GM21423 (cell line): Measurements from ENCODE around the gene TTBK1.
"Not testable (repeated sequence)": the region's sequence is repeated elsewhere in the genome, so short reads cannot be mapped to it uniquely, and the experiment has no call there.

Experiments used
- ATAC-seq: cut with Tn5 transposase; IDR thresholded peaks from one replicate; pipeline ENCODE4 v1.9.1; 2021; ENCODE audit warnings: mild to moderate bottlenecking, moderate library complexity; ENCODE audit not compliant: unreplicated experiment

TTBK1 gene

DNA sequence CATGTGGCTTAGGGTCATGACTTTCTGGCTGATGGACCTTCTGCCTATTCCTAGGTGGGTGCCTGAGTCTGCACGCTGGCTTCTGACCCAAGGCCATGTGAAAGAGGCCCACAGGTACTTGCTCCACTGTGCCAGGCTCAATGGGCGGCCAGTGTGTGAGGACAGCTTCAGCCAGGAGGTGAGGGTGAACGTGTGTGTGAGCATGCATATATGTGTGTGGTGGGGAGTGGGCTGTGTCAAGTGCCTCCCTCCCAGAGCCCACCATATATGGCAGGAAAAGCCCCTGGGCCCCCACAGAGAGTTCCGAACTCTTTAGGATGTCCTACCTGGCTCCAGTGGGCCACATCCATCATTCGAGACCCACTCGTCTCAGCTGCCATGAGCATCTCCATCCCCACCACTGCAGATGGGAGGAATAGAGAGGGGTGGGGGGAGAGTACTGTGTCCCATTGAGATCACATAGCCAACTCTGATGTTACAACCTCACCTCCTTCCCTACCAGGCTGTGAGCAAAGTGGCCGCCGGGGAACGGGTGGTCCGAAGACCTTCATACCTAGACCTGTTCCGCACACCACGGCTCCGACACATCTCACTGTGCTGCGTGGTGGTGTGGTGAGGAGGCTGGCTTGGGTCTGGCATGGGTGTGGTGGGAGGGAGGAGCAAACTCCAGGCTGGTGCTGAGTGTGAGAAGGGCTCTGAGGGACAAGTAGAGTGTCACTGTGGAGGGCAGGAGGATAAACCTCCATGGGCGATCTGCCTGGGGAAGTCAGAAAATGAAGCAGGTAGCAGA, 58.0 kb downstream of the TTBK1 start:
- ATAC-seq, result no peak

DNA sequence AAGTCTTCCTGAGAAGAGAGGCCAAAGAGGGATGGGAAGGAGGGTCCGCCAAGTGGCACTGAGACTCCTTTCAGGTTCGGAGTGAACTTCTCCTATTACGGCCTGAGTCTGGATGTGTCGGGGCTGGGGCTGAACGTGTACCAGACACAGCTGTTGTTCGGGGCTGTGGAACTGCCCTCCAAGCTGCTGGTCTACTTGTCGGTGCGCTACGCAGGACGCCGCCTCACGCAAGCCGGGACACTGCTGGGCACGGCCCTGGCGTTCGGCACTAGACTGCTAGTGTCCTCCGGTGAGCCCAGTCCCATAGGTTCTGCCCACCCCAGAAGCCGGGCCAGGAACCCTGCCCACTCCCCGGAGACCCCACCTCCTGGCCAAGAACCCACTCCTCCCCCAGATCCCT, 58.8 kb downstream of the TTBK1 start:
- ATAC-seq, result no peak

DNA sequence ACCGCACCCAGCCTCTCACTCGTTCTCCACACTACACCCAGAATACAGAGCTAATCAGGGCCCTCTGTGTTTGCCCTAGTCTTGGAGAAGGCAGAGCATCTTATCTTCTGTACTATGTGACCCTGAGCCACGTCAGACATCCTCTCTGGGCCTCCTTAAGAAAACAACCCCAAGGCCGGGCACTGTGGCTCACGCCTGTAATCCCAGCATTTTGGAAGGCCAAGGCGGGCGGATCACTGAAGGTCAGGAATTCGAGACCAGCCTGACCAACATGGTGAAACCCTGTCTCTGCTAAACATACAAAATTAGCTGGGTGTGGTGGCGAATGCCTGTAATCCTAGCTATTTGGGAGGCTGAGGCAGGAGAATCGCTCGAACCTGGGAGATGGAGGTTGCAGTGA, 59.7 kb downstream of the TTBK1 start:
- not testable (repeated sequence) for ATAC-seq

DNA sequence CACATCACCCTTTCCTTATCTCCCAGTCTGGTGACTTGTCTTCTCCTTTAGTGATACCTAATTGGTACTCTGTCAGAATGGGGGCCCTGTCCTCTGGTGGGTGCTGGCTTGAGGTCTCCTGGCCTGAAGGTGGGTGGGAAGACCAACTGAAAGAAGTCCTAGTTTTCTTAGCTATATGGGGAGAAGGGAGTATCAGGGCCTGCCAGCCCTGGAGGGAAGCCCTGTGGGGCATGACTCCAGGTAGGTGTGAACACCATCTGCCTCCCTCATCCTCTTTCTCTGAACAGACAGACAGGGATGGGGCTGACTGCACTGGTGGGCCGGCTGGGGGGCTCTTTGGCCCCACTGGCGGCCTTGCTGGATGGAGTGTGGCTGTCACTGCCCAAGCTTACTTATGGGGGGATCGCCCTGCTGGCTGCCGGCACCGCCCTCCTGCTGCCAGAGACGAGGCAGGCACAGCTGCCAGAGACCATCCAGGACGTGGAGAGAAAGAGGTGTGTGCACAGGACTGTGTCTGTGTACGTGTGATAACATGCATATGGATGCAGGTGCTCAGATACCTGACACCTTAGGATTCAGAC, 60.6 kb downstream of the TTBK1 start:
- ATAC-seq, result no peak

DNA sequence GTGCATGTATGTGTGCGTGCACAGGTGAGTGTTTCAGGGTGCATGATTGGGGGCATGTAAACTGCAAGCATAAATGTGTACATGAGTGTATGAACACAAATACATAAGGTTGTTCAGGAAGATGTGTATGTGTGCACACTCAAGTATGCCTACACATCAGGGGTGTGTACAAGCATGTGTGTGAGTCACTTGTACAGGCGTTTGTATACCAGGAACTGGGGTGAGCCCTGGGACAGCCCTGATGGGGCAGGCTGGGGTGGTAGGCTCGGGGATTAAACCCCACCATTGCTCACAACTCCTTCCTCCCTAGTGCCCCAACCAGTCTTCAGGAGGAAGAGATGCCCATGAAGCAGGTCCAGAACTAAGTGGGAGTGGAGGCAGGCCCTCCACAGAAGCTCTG, 61.1 kb downstream of the TTBK1 start:
- ATAC-seq, result no peak

DNA sequence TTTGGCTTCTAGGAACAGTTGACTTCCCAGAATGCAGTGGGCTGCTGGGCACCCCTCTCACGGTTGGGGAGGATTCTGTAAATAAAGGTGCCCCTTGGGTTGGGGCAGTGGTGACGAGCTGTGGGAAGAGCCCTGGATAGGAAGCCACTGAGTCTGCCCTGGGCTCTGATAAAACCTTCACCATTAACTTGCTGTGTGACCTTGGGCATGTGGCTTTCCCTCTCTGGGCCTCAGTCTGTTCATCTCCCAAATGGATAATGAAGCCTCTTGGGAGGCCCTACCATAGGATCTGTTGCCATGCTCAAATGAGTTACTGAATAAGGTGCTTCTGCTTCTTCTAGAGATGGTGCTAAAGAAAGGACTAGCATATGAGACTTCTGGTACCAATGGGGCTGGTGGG, 61.6 kb downstream of the TTBK1 start:
- ATAC-seq, result no peak

DNA sequence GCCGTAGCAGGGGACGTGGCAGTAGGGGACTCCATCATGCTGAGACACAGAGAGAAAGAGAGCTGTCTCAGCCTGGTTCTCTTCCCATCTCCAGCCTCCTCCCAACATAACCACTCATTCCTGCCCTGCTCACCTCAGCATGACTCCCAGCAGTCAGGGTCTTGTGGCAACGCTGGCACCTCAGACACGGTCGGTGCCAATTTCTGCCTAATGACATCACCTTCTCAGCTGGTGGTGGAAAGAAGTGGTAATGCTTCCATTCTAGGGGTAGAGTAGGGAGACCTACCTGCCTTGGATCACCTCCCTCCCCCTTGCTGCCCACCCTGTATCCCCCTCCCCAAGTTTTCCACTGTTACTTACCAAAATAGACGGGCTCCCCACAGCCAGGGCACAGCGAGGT, 62.8 kb downstream of the TTBK1 start:
- no peak for ATAC-seq

DNA sequence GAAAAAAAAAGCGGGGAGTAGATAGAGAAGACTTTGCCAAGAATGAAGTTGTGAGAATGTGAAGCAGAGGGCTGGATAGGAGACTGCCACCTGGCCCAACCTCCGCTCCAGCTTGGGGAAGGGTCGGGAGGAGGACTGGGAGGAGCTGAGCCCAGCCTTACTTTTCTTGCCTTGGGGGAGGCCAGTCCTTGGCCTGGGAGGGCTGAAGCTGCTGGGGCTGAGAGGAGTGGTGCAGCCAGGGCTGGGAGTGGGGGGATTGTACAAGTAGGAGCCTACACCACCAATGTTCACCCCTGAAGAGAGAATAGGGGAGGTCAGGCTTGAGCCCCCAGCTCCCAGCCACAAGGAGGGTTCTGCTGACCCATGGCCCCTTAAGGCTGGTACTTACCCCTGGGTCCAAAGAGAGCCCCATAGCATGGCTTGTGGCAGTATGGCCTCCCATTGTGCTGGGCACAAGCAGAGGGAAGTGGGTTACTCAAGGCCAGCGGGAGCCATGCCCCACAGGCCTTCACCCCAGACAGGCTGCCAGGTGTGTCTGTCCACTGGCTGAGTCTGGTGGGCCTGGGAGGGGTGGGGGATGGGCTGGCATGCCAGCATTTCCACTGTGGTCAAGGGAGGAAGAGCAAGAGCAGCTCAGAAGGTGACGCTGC, 64.3 kb downstream of the TTBK1 start:
- ATAC-seq, result no peak

DNA sequence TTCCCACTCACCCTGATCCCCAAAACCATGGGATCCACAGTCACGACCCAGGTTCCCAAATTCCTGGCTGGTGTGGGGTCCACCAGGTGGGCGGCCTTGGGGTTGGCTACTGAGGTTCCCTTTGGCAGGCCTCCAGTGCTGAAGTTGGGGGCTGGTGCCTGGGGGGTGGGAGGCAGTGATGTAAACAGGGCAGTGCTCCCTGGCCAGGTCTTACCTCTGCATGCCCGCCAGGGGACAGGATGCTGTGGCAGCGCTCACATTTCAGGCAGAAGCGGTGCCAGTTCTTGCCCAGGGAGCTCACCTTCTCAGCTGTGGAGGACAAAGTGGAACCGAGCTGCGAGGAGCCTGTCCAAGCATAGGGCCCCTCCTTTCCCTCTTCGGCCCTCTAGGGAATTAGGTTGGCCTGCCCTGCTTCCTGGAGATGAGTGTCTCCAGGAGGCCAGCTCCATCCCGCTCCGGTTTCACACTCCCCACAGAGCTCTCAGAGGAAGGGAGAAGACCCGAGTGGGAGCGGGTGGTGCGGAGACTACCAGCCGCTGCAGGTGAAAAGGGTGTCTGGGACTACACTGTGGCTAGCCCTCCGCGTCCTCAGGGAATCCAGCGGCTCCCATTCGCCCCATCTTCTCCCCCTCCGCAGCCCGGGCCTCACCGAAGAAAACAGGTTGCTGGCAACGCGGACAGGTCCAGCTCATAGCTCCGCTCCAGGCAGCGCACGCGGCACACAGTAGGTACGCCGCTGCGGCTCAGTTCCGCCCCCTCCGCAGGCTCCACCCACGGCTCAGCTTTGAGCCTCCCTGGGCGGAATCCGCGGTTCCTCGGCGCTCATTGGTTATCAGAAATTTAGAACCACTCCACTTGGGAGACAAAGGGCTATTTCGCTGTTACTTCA, 65.1 kb downstream of the TTBK1 start, which contains the start of gene CRIP3:
Gene CRIP3 (minus strand): TSS at position 726 of the 889 bp plus-strand sequence. CDS start 34 bp downstream, at position 692.
- peak; percentile 60 for ATAC-seq

DNA sequence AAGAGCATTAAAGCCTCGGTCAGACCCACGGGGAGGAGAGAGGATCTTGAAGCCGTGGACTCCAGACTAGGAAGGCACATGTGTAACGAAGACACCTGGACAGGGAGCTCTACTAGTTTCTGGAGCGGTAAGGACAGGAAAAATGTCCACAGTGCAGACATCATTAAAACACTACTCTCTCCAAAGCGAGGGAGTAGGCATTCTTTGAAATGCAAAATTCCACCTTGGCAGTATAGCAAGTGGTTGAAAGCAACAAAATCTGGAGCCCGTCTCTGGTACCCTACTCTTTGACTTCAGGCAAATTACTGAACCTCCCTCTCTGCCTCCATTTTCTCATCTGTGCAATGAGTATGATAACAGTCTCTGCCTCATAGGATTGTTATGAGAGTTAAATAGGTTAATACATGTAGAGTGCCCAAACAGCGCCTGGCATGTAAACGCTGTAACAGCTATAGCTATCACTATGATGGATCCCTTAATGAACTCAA, 65.8 kb downstream of the TTBK1 start:
- ATAC-seq, result no peak

DNA sequence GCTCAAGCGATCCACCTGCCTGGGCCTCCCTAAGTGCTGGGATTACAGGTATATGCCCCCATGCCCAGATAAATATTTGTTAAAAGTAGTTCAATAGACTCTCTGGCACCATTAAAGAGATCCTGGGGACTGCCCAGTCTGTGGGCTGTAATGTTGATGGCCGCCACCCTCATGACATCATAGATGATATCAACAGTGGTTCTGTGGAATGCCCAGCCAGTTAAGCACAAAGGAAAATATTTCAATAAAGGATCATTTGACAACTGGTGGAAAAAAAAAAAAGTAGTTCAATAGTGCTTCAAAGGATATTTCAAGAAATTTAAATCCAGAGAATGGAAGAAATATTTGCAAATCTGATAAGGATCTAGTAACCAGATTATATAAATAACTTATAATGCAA, 66.9 kb downstream of the TTBK1 start:
- no peak for ATAC-seq

DNA sequence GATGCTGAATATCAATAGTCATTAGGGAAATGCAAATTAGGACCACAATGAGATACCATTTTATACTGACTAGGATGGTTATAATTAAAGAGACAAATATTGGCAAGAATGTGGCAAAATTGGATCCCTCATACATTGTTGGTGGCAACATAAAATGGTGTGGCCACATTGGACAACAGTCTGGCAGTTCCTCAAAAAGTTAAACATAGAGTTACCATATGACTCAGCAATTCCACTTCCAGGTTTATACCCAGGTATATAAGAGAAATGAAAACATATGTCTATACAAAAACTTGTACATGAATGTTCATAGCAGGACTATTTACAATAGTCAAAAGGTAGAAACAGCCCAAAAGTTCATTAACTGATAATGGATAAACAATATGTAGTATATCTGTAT, 67.3 kb downstream of the TTBK1 start:
- no peak for ATAC-seq

DNA sequence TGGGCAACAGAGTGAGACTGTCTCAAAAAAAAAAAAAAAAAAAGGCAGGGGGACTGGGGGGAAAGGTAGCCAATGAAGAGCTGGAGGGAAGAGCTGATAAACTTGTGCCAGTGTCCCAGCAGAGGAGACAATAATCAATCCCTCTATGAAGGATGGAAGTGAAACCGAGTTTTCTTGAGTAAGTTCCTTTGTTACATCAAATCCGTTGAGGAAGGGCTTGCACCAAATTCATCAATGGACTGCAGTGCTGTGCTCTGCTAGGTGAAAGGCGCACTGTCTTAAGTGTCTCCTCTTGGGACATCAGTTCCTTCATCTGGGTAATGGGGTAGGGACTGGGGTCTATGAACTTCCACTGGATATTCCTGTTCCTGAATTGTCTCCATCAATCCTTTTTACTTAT, 68.4 kb downstream of the TTBK1 start:
- no peak for ATAC-seq

DNA sequence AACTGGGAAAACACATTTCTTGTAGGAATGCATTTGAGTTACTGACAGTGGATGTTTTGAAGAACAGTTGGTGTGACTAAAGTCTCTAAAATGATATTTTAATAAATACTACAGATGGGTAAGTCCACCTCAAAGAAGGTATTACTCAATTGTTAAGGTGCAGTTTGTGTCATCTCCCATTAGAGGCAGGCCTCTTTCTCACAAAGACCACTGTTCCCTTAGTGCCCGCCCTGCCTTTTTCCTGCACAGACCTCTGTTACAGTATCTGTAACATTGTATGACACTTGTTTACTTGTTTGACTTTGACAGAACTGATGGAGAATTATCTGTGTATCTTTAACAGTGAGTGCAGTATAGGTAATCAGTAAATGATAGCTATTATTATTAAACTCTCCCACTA, 70.5 kb downstream of the TTBK1 start:
- no peak for ATAC-seq

DNA sequence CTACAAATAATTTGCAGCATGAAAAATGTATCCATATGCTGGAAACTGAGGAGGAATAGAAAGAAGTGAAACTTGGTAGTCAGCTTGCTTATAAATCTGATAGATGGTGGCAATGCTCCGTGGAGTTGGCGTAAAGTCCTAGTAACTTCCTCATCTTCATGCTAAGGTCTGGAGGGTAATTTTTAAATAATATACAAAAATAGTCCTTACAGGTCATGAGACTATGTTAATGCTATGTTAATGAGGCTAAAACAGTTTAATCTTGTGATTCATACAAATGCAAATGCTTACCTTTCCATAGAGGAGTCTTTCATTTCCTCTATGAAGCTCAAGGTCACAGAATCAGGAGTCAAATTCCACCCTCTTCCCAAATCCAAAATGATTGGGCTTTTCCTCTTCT, 74.7 kb downstream of the TTBK1 start:
- no peak for ATAC-seq

DNA sequence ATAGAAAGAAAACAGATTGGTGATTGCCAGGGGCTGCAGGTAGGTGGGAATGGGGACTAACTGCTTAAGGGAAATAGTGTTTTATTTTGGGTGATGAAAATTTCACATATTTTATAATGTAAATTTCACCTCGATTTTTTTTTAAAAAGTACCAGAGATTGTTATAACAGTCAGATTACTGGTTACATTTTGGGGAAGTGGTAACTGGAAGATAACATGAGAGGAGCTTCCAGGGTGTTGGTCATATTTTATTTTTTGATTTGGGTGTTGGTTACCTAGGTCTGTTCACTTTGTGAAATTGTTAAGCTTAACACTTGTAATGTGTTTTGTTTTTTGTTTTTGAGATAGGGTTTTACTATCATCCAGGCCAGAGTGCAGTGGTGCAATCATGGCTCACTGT, 82.6 kb downstream of the TTBK1 start:
- no peak for ATAC-seq

DNA sequence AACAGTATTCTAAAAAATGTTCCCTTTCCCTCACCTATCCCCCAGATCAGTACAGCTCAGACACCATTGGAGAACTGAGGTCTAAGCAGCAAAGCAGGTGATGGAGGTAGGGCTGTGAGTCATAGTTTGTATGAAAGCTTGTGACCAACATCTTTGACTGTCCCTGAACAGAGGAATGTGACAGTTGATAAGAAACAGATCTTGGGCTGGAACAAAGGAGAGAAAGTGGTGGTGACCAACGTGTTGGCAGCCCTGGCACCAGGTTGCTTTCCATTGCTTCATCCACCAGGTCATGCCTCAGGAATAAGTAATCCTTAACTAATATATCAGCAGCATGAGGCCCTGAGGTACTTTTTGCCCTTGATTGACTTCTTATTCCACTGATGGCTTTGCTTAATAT, 85.2 kb downstream of the TTBK1 start:
- no peak for ATAC-seq

DNA sequence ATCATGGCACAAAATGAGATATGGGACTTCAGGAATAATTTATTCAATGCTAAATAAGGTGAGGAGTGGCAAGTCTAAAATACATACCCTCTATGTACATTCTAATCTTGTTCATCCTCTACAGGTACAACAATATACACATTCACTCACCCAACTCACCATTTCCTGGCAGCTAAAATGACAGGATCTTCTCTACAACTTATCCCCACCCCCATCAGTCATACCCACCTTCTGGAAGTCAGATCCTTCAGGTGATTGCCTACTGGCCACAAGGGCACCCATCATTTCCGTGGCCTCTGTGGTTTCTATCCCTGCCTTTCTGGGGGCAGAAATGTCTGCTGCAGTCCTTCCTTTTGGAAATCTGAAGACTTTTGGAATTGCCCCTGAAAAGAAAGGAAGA, 88.2 kb downstream of the TTBK1 start:
- no peak for ATAC-seq

DNA sequence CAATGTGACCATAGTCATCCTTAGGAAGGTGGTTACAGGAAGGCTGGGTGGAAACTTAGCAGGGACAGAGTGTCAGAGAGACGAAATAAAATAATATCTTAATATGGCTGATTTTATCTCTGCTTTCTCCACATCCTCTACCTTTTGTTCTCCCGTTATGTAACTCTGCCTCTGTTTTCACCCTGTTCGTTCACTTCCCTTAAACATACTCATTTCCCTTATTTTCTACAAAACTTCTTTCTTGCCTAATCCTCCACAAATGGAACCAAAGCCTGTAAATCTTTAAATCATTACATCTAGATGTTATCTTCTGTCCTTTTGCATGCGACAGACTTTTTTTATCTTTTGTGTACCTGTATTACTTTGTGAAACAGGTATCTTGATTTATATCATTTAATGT, 88.6 kb downstream of the TTBK1 start:
- ATAC-seq, result no peak

DNA sequence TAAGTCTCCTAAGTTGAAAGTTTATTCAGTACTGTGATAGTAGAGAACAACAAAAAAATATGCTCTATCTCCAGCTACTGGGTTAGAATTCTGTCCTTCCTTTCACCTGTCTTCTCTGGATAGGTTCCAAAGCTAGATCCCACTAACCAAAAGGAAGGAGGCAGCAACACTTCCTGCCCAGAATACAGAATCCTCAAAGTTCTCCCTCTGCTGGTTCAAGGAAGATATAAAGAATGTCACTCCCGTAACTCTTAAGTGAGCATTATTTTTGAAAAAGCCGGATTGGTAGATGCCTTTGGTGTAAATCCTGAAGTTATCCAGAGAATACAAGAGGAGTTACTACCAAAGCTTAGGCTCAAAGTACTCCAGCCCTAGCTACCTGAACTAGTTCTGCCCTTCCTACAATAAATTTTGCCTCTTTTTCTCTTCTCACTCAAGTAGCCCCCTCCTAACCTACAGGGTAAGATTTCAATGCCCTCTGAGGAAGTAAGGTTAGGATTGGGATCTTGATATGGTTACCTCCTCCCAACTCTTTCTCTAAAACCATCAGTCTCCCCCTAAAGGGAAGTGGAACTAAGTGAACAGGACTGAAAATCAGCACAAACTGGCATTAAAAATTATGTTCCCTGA, 91.3 kb downstream of the TTBK1 start:
- no peak for ATAC-seq

DNA sequence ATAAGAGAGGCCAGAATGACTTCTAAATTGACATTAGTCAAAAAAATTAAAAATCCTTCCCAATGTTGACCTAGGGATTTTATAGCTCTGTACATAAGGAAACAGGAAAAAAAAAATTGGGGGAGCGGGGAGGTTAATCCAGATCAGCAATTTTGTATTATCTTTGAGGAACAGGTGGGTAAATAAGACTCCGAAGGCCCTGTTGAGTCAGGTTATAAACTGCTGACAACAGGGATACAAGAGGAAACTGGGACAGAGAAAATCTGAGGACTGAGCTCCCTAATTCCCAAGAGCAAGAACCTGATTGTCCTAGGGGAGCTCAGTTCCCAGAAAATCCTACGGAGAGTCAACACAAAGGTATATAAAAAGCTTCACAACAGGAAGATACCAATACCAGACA, 92.2 kb downstream of the TTBK1 start:
- no peak for ATAC-seq
